HepG2 (cell line): ENCODE results near the gene CLDN4. TPM values are rescaled to one million over a fixed set of nuclear protein-coding genes. Genes with fewer than 3 reads are reported as not detected.

Experiments
- ATAC-seq: fragments of 200-7000 bp; cut with Tn5 transposase; 3 replicates; pipeline ENCODE4 v1.9.1; 2020; ENCODE audit warnings: mild to moderate bottlenecking, moderate library complexity
- BruUV-seq: library from RNA; stranded (reverse); fragments of 400-500 nt; replicated peaks from 2 replicates; lab custom pipeline; 2021; lab: Mats Ljungman, UMichigan
- CTCF ChIA-PET: fragments of 300-600 bp; formaldehyde crosslinking; extraction: SDS; loops from one replicate; lab custom pipeline; 2021; ENCODE audit warnings: low total read pairs, inconsistent platforms, low intra/inter-chr PET ratio; lab: Yijun Ruan, JAX
- POLR2A ChIA-PET: fragments of 350-600 bp; sonication (Branson Sonifier 250); formaldehyde crosslinking; loops from one replicate; lab custom pipeline; 2020; ENCODE audit warnings: antibody characterized with exemption, inconsistent platforms; lab: Yijun Ruan, JAX
- DNase-seq: peaks from one replicate; pipeline ENCODE4 v3.0.0-alpha.2; 2015; ENCODE audit warnings: low spot score
- FAIRE-seq: peaks from 3 replicates; lab custom pipeline; 2011; peaks lifted over from hg19 to GRCh38; lab: Jason Lieb, UNC
- H2AFZ ChIP-seq: one replicate; pipeline ENCODE4 v1.6.1; 2011; ENCODE audit warnings: low read length, inconsistent platforms
- H3K27ac ChIP-seq: fragments of 300-600 bp; 3 replicates; pipeline ENCODE4 v1.8.0; 2011; ENCODE audit warnings: mixed run types, mild to moderate bottlenecking, mixed read lengths, low read length, inconsistent platforms; ENCODE audit not compliant: insufficient read depth; ENCODE audit errors: extremely low read length
- H3K27me3 ChIP-seq, 2 experiments: fragments of 200-600 bp in 1 of 2; 2 replicates in 1 of 2; 3 replicates in 1 of 2; pipeline versions ENCODE4 v1.6.0 to v1.8.0; 2011; ENCODE audit warnings: low read length in 2 of 2, mild to moderate bottlenecking in 2 of 2, moderate library complexity in 2 of 2, inconsistent platforms in 1 of 2; ENCODE audit not compliant: insufficient read depth in 2 of 2, control insufficient read depth in 1 of 2
- H3K36me3 ChIP-seq, 2 experiments: fragments of 200-600 bp in 1 of 2; replicated peaks in 1 of 2; 2 replicates in 1 of 2; 3 replicates in 1 of 2; pipeline versions ENCODE4 v1.5.1 to v1.8.0; 2011; ENCODE audit warnings: low read length in 2 of 2, inconsistent platforms in 1 of 2; ENCODE audit not compliant: insufficient read depth in 2 of 2, control insufficient read depth in 1 of 2
- H3K4me1 ChIP-seq: 2 replicates; pipeline ENCODE4 v1.5.1; 2012; ENCODE audit warnings: low read length, inconsistent platforms; ENCODE audit not compliant: insufficient read depth
- H3K4me2 ChIP-seq: 2 replicates; pipeline ENCODE4 v1.6.0; 2011; ENCODE audit warnings: low read depth, low read length, inconsistent platforms
- H3K4me3 ChIP-seq, 3 experiments: fragments of 200-600 bp in 1 of 3; sonication (generic), shearing (Covaris generic) in 1 of 3; replicated peaks in 1 of 3; 2 replicates each; pipeline ENCODE4 v1.5.1; 2011 to 2016; ENCODE audit warnings: low read length in 3 of 3, inconsistent platforms in 2 of 3, low read depth in 2 of 3, mild to moderate bottlenecking in 2 of 3, control low read depth in 1 of 3, mixed read lengths in 1 of 3; ENCODE audit not compliant: insufficient read depth in 1 of 3
- H3K79me2 ChIP-seq: one replicate; pipeline ENCODE4 v1.6.1; 2011; ENCODE audit warnings: low read length, inconsistent platforms; ENCODE audit not compliant: insufficient read depth
- H3K9ac ChIP-seq: 2 replicates; pipeline ENCODE4 v1.6.0; 2011; ENCODE audit warnings: mild to moderate bottlenecking, low read depth, low read length, inconsistent platforms; ENCODE audit not compliant: insufficient read depth
- H3K9me3 ChIP-seq: 2 replicates; pipeline ENCODE4 v1.5.1; 2012; ENCODE audit warnings: mild to moderate bottlenecking, low read length
- H4K20me1 ChIP-seq: 2 replicates; pipeline ENCODE4 v1.6.0; 2011; ENCODE audit warnings: inconsistent platforms, mild to moderate bottlenecking, low read length, moderate library complexity; ENCODE audit not compliant: insufficient read depth
- GTF2F1 ChIP-seq: fragments of 150-350 bp; IDR thresholded peaks from 2 replicates; pipeline ENCODE4 v1.6.1; 2014; ENCODE audit warnings: low read length
- MBNL3 ChIP-seq: fragments of 250-450 bp; sonication (Bioruptor Pico); conservative IDR thresholded peaks from 2 replicates; pipeline ENCODE4 v1.8.0; 2022; ENCODE audit warnings: mild to moderate bottlenecking, inconsistent platforms
- MIXL1 ChIP-seq: IDR thresholded peaks from 2 replicates; pipeline ENCODE4 v1.6.1; 2016
- WGBS: methylation state at CpG from one replicate; pipeline ENCODE4 v1.1.6; 2017; ENCODE audit warnings: low lambda C conversion rate; 5-methylcytosine and 5-hydroxymethylcytosine counted together
- in situ Hi-C: cut with HindIII; loops from 2 replicates; pipeline ENCODE4 v1.10.0; 2017; ENCODE audit warnings: low pct_unique_long_range_greater_than_20kb; ENCODE audit not compliant: extremely low pct_ligation_motif_present
- intact Hi-C: fragments of 100-400 bp; cut with micrococcal nuclease; formaldehyde crosslinking; loops from one replicate; pipeline ENCODE4 v1.10.0; 2022; ENCODE audit not compliant: unreplicated experiment
- polyA plus RNA-seq, 8 experiments: library from polyadenylated mRNA; depleted of rRNA in 3 of 8; stranded (reverse) in 7 of 8; unstranded in 1 of 8; fragments of >200 nt; fragmentation: Illumina TruSeq in 4 of 8; extraction: Trizol in 4 of 8; gene quantifications; 2 replicates each; pipeline versions ENCODE4 v1.2.1 to v1.2.3, GENCODE V29; 2011 to 2016; ENCODE audit warnings: low read depth in 4 of 8, missing spikeins in 1 of 8, mixed read lengths in 1 of 8; ENCODE audit not compliant: insufficient read depth in 1 of 8
- total RNA-seq, 5 experiments: library from RNA; depleted of rRNA; stranded (reverse); fragments of >200 nt; fragmentation: Illumina TruSeq; extraction: Trizol; gene quantifications; 2 replicates each; pipeline ENCODE4 v1.2.3, GENCODE V29; 2016; ENCODE audit warnings: low read depth in 1 of 5
- TF ChIP-seq, protein P1 (sequence below): sonication (generic); formaldehyde crosslinking; IDR thresholded peaks from 2 replicates; pipeline ENCODE4 v1.8.1; 2023; ENCODE audit warnings: missing genetic modification reagents, mild to moderate bottlenecking, borderline replicate concordance
- TF ChIP-seq, protein P2 (sequence below): sonication (generic); formaldehyde crosslinking; IDR thresholded peaks from 2 replicates; pipeline ENCODE4 v1.4.0; 2020; ENCODE audit warnings: missing genetic modification reagents
- TF ChIP-seq, protein P3 (sequence below): sonication (generic); formaldehyde crosslinking; IDR thresholded peaks from 2 replicates; pipeline ENCODE4 v1.5.1; 2020; ENCODE audit warnings: mild to moderate bottlenecking, missing genetic modification reagents, moderate library complexity
- TF ChIP-seq, protein P4 (sequence below): sonication (generic); formaldehyde crosslinking; IDR thresholded peaks from 2 replicates; pipeline ENCODE4 v1.4.0; 2020; ENCODE audit warnings: missing genetic modification reagents, borderline replicate concordance

CLDN4 gene
- total and polyA plus RNA-seq, 2 of the 13 experiments (the other 11 are each of a cell fraction or from before 2014, with no cell fraction given), result 28.2 to 35.7 TPM

DNA sequence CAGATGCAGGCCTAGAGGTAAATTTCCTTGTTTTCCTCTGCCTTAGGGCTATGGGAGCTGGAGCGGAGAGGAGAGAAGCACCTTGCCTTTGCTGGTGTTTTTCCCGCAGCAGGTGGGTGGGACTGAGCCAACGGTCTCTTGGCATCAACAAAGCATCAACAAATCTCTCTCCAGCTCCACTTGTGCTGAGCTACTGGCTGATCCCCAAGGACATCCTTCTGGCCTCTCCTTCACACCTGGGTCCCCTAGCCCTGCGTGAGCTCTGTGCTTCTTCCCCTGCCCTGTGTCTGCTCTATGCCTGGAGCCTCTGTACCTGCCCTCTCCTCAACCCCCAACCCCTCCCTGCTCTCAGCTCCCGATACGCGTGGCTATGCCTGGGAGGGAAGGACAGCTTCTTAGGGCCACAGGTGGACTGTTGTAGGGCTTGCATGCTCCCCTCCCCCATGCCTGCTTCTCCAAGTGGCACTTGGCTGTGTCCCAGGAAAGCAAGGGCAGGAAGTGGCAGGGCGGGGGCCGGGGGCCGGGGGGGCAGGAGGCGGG lies 3.2 kb upstream of the CLDN4 start:
- Histone ChIP-seq H3K27me3 (peaks cover 0 to 31% of the 10 kb centered on the region in 2 experiments; a peak in 3 of 5 replicates), H3K4me1 (peaks cover 61% of the 10 kb centered on the region), H3K9ac (no peak overlapping the region), H3K79me2 (peaks cover 12% of the 10 kb centered on the region), H3K36me3 (no peaks in the 10 kb centered on the region), H3K4me3 (peak overlapping the region in 1 of 3 experiments; percentile 39; a peak in 1 of 6 replicates), H4K20me1 (no peaks in the 10 kb centered on the region), H3K4me2 (peak overlapping the region; percentile 65), H3K27ac (no peak overlapping the region), H3K9me3 (no peaks in the 10 kb centered on the region), H2AFZ (no peak overlapping the region)
- FAIRE-seq (no peak), ATAC-seq (no peak), DNase-seq (no peak)
- TF ChIP-seq MBNL3 (CRISPR knock-in tag) (no peak), GTF2F1 (no peak), MIXL1 (CRISPR knock-in tag) (no peak)
- TF ChIP-seq, protein P1, sequence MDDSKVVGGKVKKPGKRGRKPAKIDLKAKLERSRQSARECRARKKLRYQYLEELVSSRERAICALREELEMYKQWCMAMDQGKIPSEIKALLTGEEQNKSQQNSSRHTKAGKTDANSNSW, result no peak
- TF ChIP-seq, protein P2, sequence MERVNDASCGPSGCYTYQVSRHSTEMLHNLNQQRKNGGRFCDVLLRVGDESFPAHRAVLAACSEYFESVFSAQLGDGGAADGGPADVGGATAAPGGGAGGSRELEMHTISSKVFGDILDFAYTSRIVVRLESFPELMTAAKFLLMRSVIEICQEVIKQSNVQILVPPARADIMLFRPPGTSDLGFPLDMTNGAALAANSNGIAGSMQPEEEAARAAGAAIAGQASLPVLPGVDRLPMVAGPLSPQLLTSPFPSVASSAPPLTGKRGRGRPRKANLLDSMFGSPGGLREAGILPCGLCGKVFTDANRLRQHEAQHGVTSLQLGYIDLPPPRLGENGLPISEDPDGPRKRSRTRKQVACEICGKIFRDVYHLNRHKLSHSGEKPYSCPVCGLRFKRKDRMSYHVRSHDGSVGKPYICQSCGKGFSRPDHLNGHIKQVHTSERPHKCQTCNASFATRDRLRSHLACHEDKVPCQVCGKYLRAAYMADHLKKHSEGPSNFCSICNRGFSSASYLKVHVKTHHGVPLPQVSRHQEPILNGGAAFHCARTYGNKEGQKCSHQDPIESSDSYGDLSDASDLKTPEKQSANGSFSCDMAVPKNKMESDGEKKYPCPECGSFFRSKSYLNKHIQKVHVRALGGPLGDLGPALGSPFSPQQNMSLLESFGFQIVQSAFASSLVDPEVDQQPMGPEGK (CRISPR knock-in tag), result peak; percentile 62; the same call in 1 of the 2 replicates
- TF ChIP-seq, protein P3, sequence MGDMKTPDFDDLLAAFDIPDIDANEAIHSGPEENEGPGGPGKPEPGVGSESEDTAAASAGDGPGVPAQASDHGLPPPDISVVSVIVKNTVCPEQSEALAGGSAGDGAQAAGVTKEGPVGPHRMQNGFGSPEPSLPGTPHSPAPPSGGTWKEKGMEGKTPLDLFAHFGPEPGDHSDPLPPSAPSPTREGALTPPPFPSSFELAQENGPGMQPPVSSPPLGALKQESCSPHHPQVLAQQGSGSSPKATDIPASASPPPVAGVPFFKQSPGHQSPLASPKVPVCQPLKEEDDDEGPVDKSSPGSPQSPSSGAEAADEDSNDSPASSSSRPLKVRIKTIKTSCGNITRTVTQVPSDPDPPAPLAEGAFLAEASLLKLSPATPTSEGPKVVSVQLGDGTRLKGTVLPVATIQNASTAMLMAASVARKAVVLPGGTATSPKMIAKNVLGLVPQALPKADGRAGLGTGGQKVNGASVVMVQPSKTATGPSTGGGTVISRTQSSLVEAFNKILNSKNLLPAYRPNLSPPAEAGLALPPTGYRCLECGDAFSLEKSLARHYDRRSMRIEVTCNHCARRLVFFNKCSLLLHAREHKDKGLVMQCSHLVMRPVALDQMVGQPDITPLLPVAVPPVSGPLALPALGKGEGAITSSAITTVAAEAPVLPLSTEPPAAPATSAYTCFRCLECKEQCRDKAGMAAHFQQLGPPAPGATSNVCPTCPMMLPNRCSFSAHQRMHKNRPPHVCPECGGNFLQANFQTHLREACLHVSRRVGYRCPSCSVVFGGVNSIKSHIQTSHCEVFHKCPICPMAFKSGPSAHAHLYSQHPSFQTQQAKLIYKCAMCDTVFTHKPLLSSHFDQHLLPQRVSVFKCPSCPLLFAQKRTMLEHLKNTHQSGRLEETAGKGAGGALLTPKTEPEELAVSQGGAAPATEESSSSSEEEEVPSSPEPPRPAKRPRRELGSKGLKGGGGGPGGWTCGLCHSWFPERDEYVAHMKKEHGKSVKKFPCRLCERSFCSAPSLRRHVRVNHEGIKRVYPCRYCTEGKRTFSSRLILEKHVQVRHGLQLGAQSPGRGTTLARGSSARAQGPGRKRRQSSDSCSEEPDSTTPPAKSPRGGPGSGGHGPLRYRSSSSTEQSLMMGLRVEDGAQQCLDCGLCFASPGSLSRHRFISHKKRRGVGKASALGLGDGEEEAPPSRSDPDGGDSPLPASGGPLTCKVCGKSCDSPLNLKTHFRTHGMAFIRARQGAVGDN (CRISPR knock-in tag), result 0 out of 2 replicates have a peak, but pooled peaks have one; percentile 9
- TF ChIP-seq, protein P4, sequence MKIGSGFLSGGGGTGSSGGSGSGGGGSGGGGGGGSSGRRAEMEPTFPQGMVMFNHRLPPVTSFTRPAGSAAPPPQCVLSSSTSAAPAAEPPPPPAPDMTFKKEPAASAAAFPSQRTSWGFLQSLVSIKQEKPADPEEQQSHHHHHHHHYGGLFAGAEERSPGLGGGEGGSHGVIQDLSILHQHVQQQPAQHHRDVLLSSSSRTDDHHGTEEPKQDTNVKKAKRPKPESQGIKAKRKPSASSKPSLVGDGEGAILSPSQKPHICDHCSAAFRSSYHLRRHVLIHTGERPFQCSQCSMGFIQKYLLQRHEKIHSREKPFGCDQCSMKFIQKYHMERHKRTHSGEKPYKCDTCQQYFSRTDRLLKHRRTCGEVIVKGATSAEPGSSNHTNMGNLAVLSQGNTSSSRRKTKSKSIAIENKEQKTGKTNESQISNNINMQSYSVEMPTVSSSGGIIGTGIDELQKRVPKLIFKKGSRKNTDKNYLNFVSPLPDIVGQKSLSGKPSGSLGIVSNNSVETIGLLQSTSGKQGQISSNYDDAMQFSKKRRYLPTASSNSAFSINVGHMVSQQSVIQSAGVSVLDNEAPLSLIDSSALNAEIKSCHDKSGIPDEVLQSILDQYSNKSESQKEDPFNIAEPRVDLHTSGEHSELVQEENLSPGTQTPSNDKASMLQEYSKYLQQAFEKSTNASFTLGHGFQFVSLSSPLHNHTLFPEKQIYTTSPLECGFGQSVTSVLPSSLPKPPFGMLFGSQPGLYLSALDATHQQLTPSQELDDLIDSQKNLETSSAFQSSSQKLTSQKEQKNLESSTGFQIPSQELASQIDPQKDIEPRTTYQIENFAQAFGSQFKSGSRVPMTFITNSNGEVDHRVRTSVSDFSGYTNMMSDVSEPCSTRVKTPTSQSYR, result peak; percentile 67; the same call in 1 of the 2 replicates
- CTCF ChIA-PET, result no interaction called here
- in situ Hi-C loops, result no loop called here
- intact Hi-C loops, result loop anchor here (2.0 kb wide), 1 partner anchor 27 kb away; no protein-coding TSS in a partner anchor
- POLR2A ChIA-PET, result interaction anchor here (3.5 kb wide), 1 partner anchor 15 kb away, joined by 14 read pairs; the partner anchor contains the start of gene METTL27
- 10% methylated on average over 5 of the region's 11 CpGs for WGBS
- no TSS peak for BruUV-seq
